GM12878 (cell line): ENCODE data around the gene HIF3A. TPM values are rescaled to one million over a fixed set of nuclear protein-coding genes. Genes with fewer than 3 reads are reported as not detected.

ENCODE experiments used
- ATAC-seq: fragments of 200-7000 bp; cut with Tn5 transposase; 3 replicates; pipeline ENCODE4 v1.9.1; 2020; ENCODE audit warnings: mild to moderate bottlenecking, moderate library complexity
- BruUV-seq: library from RNA; stranded (reverse); fragments of 400-500 nt; replicated peaks from 2 replicates; lab custom pipeline; 2021; lab: Mats Ljungman, UMichigan
- CTCF ChIA-PET: fragments of 300-600 bp; sonication (Branson Sonifier 250); formaldehyde crosslinking; extraction: SDS; loops from one replicate; lab custom pipeline; 2021; ENCODE audit warnings: inconsistent platforms; lab: Yijun Ruan, JAX
- POLR2A ChIA-PET: fragments of 350-600 bp; formaldehyde crosslinking; extraction: SDS; loops from one replicate; lab custom pipeline; 2021; ENCODE audit warnings: inconsistent platforms; lab: Charles Lee
- RAD21 ChIA-PET: fragments of 300-600 bp; sonication (Branson Sonifier 250); formaldehyde crosslinking; loops from one replicate; lab custom pipeline; 2023; ENCODE audit warnings: antibody characterized with exemption; ENCODE audit not compliant: unreplicated experiment; lab: Charles Lee
- SMC1A ChIA-PET: fragments of 300-600 bp; sonication (Branson Sonifier 250); formaldehyde crosslinking; loops from one replicate; lab custom pipeline; 2023; ENCODE audit not compliant: unreplicated experiment, uncharacterized antibody; lab: Charles Lee
- DNase-seq: peaks from one replicate; pipeline ENCODE4 v3.0.0-alpha.2; 2011; ENCODE audit warnings: low read depth, low spot score
- FAIRE-seq: peaks from 3 replicates; lab custom pipeline; 2011; peaks lifted over from hg19 to GRCh38; lab: Jason Lieb, UNC
- H2AFZ ChIP-seq: 2 replicates; pipeline ENCODE4 v1.6.0; 2011; ENCODE audit warnings: low read depth, low read length, control low read depth; ENCODE audit not compliant: control insufficient read depth
- H3K27ac ChIP-seq: 2 replicates; pipeline ENCODE4 v1.5.1; 2011; ENCODE audit warnings: control low read depth; ENCODE audit not compliant: control insufficient read depth, insufficient read depth
- H3K27me3 ChIP-seq, 2 experiments: replicated peaks in 1 of 2; 2 replicates each; pipeline versions ENCODE4 v1.6.0 to v1.6.1; 2011; ENCODE audit warnings: low read length in 1 of 2; ENCODE audit not compliant: control insufficient read depth in 2 of 2, insufficient read depth in 2 of 2
- H3K36me3 ChIP-seq, 2 experiments: 2 replicates each; pipeline ENCODE4 v1.5.1; 2011; ENCODE audit warnings: low read length in 1 of 2; ENCODE audit not compliant: control insufficient read depth in 2 of 2, insufficient read depth in 2 of 2
- H3K4me1 ChIP-seq: 2 replicates; pipeline ENCODE4 v1.6.1; 2011; ENCODE audit warnings: mild to moderate bottlenecking, low read length, moderate library complexity, mixed read lengths; ENCODE audit not compliant: control insufficient read depth, insufficient read depth
- H3K4me2 ChIP-seq: 2 replicates; pipeline ENCODE4 v1.6.0; 2011; ENCODE audit warnings: control low read depth; ENCODE audit not compliant: control insufficient read depth, insufficient read depth
- H3K4me3 ChIP-seq: fragments of 200-600 bp; sonication (generic); 2 replicates; pipeline ENCODE4 v1.5.1; 2016
- H3K79me2 ChIP-seq: 2 replicates; pipeline ENCODE4 v1.6.0; 2011; ENCODE audit warnings: low read length; ENCODE audit not compliant: control insufficient read depth, insufficient read depth
- H3K9ac ChIP-seq: 2 replicates; pipeline ENCODE4 v1.8.0; 2011; ENCODE audit warnings: low read length, control low read depth, mixed read lengths; ENCODE audit not compliant: control insufficient read depth, insufficient read depth
- H3K9me3 ChIP-seq: replicated peaks from 3 replicates; pipeline ENCODE4 v1.5.1; 2011; ENCODE audit warnings: mild to moderate bottlenecking, low read length; ENCODE audit not compliant: control insufficient read depth, insufficient read depth
- H4K20me1 ChIP-seq: 2 replicates; pipeline ENCODE4 v1.6.0; 2011; ENCODE audit not compliant: control insufficient read depth, insufficient read depth
- CBX5 ChIP-seq: sonication (generic); IDR thresholded peaks from 2 replicates; pipeline ENCODE4 v1.6.1; 2016; ENCODE audit warnings: low read depth, moderate library complexity, mild to moderate bottlenecking, inconsistent platforms
- EZH2 ChIP-seq: IDR thresholded peaks from 2 replicates; pipeline ENCODE4 v1.6.1; 2012; ENCODE audit warnings: low read depth, mild to moderate bottlenecking, control low read depth, inconsistent platforms, low read length, borderline replicate concordance; ENCODE audit not compliant: control insufficient read depth
- GATAD2B ChIP-seq: fragments of 450-650 bp; conservative IDR thresholded peaks from 2 replicates; pipeline ENCODE4 v1.6.1; 2017; ENCODE audit warnings: low read depth, mild to moderate bottlenecking, moderate library complexity
- IKZF2 ChIP-seq, 2 experiments: fragments of 450-650 bp; IDR thresholded peaks; 2 replicates each; pipeline ENCODE4 v1.6.1; 2017; ENCODE audit warnings: mild to moderate bottlenecking in 2 of 2, moderate library complexity in 2 of 2
- IRF4 ChIP-seq: IDR thresholded peaks from 2 replicates; pipeline ENCODE4 v1.6.1; 2011; ENCODE audit warnings: low read depth, low read length
- MEF2B ChIP-seq: fragments of 450-650 bp; IDR thresholded peaks from 2 replicates; pipeline ENCODE4 v1.6.1; 2018; ENCODE audit warnings: mild to moderate bottlenecking, moderate library complexity; ENCODE audit not compliant: partially characterized antibody, poor library complexity, severe bottlenecking
- PBX3 ChIP-seq: IDR thresholded peaks from 2 replicates; pipeline ENCODE4 v1.6.1; 2011; ENCODE audit warnings: mild to moderate bottlenecking, low read depth, low read length, moderate library complexity; ENCODE audit not compliant: insufficient replicate concordance
- RELB ChIP-seq: fragments of 450-650 bp; IDR thresholded peaks from 2 replicates; pipeline ENCODE4 v1.6.1; 2017; ENCODE audit warnings: low read depth, mild to moderate bottlenecking, moderate library complexity
- SPI1 ChIP-seq: IDR thresholded peaks from 2 replicates; pipeline ENCODE4 v1.6.1; 2011; ENCODE audit warnings: low read depth, mild to moderate bottlenecking, low read length, moderate library complexity, borderline replicate concordance; ENCODE audit not compliant: insufficient read depth
- ZBED1 ChIP-seq: IDR thresholded peaks from 2 replicates; pipeline ENCODE4 v1.6.1; 2016; ENCODE audit warnings: borderline replicate concordance
- ZBTB4 ChIP-seq: fragments of 450-650 bp; formaldehyde crosslinking; IDR thresholded peaks from 2 replicates; pipeline ENCODE4 v1.4.0; 2022; ENCODE audit warnings: mild to moderate bottlenecking, moderate library complexity
- ZNF217 ChIP-seq: fragments of 450-650 bp; IDR thresholded peaks from 2 replicates; pipeline ENCODE4 v1.6.1; 2017; ENCODE audit warnings: antibody characterized with exemption, mild to moderate bottlenecking
- WGBS: methylation state at CpG from one replicate; pipeline ENCODE4 v1.1.6; 2016; ENCODE audit warnings: low lambda C conversion rate; ENCODE audit not compliant: insufficient replicate concordance, insufficient coverage; ENCODE audit errors: missing lambda C conversion rate; 5-methylcytosine and 5-hydroxymethylcytosine counted together
- in situ Hi-C: fragments of 300-500 bp; cut with MboI; formaldehyde crosslinking; loops from 9 replicates; pipeline ENCODE4 v1.14.3; 2018; ENCODE audit warnings: mixed read lengths
- intact Hi-C: fragments of 100-400 bp; cut with micrococcal nuclease; formaldehyde crosslinking; loops from one replicate; pipeline ENCODE4 v1.14.2; 2022; ENCODE audit not compliant: unreplicated experiment
- polyA plus RNA-seq, 11 experiments: library from polyadenylated mRNA; depleted of rRNA in 4 of 11; unstranded in 6 of 11; stranded (reverse) in 5 of 11; fragments of >200 nt; fragmentation: Nextera tagmentation in 4 of 11; fragmentation: Illumina TruSeq in 1 of 11; extraction: Ambion mirVana in 4 of 11; extraction: Trizol in 1 of 11; gene quantifications; 1 replicate in 1 of 11; 2 replicates in 10 of 11; pipeline versions ENCODE4 v1.2.1 to v1.2.3, GENCODE V29; 2011 to 2016; ENCODE audit warnings: inconsistent platforms in 2 of 11, missing spikeins in 2 of 11, low read depth in 1 of 11
- total RNA-seq, 4 experiments: library from RNA; depleted of rRNA in 3 of 4; stranded (reverse); fragments of >200 nt in 3 of 4; fragmentation: Illumina TruSeq in 1 of 4; extraction: Trizol in 1 of 4; gene quantifications; 2 replicates each; pipeline versions ENCODE4 v1.2.1 to v1.2.3, GENCODE V29; 2013 to 2021
- TF ChIP-seq, protein P1 (sequence below): fragments of 450-650 bp; IDR thresholded peaks from 2 replicates; pipeline ENCODE4 v1.6.1; 2014; ENCODE audit warnings: mild to moderate bottlenecking
- TF ChIP-seq, protein P2 (sequence below): fragments of 450-650 bp; IDR thresholded peaks from 2 replicates; pipeline ENCODE4 v1.6.1; 2016; ENCODE audit warnings: mild to moderate bottlenecking

HIF3A gene
- total and polyA plus RNA-seq, 10 of the 15 experiments (the other 5 are each of a cell fraction or from before 2014, with no cell fraction given): 0.03 to 0.20 (median 0.06) TPM; not detected in 5

DNA sequence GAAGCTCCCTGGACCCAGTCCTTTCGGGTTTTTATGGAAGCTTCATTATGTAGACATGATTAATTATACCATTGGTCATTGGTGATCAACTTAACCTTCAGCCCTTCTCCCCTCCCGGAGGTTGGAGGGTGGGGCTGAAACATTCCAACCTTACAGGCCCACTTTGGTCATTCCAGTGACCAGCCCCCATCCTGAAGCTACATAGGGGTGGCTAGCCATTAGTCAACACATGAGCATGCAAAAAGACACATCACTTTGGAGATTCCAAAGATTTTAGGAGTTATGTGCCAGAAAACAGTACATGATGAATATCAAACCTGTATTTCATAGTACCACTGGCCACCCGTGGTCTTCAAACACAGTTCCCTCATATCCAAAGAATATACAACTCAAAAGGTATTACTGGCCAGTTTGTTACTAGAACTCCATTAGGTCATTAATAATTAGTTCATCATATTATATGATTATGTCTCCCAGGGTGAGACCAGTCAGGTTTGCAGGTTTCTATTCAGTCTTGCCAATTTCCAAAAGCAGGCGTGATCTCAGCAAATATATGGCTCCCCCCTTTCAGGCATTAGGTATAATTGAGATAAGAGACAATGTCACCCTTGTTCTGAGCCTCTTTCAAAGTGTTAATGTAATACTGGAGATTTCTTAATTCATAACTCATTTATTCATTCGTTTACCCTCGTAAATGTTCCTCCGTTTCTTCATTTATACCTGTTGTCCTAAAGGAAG is 61.2 kb downstream of the HIF3A start:
- H3K36me3 ChIP-seq: peaks cover 13 to 25% of the 10 kb centered on the region in 2 experiments; a peak in 3 of 4 replicates
- peaks cover 28% of the 10 kb centered on the region for H3K79me2 ChIP-seq
- no peak for FAIRE-seq
- no peak for TF ChIP-seq CBX5
- TF ChIP-seq EZH2: no peak
- no peak for TF ChIP-seq IKZF2 (IDR thresholded peaks at IDR 0.05)
- TF ChIP-seq, protein P1, sequence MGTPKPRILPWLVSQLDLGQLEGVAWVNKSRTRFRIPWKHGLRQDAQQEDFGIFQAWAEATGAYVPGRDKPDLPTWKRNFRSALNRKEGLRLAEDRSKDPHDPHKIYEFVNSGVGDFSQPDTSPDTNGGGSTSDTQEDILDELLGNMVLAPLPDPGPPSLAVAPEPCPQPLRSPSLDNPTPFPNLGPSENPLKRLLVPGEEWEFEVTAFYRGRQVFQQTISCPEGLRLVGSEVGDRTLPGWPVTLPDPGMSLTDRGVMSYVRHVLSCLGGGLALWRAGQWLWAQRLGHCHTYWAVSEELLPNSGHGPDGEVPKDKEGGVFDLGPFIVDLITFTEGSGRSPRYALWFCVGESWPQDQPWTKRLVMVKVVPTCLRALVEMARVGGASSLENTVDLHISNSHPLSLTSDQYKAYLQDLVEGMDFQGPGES: no peak
- no peak for TF ChIP-seq RELB
- TF ChIP-seq, protein P2, sequence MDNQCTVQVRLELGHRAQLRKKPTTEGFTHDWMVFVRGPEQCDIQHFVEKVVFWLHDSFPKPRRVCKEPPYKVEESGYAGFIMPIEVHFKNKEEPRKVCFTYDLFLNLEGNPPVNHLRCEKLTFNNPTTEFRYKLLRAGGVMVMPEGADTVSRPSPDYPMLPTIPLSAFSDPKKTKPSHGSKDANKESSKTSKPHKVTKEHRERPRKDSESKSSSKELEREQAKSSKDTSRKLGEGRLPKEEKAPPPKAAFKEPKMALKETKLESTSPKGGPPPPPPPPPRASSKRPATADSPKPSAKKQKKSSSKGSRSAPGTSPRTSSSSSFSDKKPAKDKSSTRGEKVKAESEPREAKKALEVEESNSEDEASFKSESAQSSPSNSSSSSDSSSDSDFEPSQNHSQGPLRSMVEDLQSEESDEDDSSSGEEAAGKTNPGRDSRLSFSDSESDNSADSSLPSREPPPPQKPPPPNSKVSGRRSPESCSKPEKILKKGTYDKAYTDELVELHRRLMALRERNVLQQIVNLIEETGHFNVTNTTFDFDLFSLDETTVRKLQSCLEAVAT: no peak
- TF ChIP-seq ZNF217: no peak
- TF ChIP-seq IRF4: no peak
- no peak for TF ChIP-seq MEF2B
- TF ChIP-seq ZBED1: no peak
- TF ChIP-seq ZBTB4: no peak
- no peak for TF ChIP-seq PBX3
- TF ChIP-seq GATAD2B: no peak
- no peak for TF ChIP-seq SPI1

More for the DNA sequence above, 61.2 kb downstream of the HIF3A start:
- RAD21 ChIA-PET: no interaction called here
- in situ Hi-C loops (no loop called here), intact Hi-C loops (no loop called here)
- ATAC-seq: no peak
- SMC1A ChIA-PET: interaction anchor here (1.2 to 1.3 kb wide), 2 partner anchors 10 to 37 kb away, joined by 3 to 4 read pairs; no protein-coding TSS in a partner anchor
- BruUV-seq: no TSS peak
- Histone ChIP-seq H3K4me2 (no peak overlapping the region), H3K4me3 (no peak overlapping the region), H3K27me3 (no peaks in the 10 kb centered on the region), H3K4me1 (peaks cover 17% of the 10 kb centered on the region), H3K27ac (no peak overlapping the region), H4K20me1 (no peaks in the 10 kb centered on the region), H3K9me3 (no peaks in the 10 kb centered on the region), H2AFZ (no peak overlapping the region), H3K9ac (no peak overlapping the region)
- 90% methylated on average over 7 of the region's 7 CpGs for WGBS
- CTCF ChIA-PET: interaction anchor here (1.2 kb wide), 1 partner anchor 78 kb away, joined by 3 read pairs; no protein-coding TSS in a partner anchor
- no peak for DNase-seq
- POLR2A ChIA-PET: interaction anchor here (1.2 kb wide), 1 partner anchor 10 kb away, joined by 3 read pairs; no protein-coding TSS in a partner anchor
